IPS DF 19.7 (cell line): Measurements from ENCODE around the gene SLC22A23.

ENCODE experiments used
- DNase-seq: peaks from one replicate; pipeline ENCODE4 v3.0.0-alpha.2; 2013; ENCODE audit warnings: low read depth, low spot score

The SLC22A23 gene

GRCh38 chr6:3318821-3319540, 137.9 kb downstream of the SLC22A23 start:
- no peak for DNase-seq

DNA sequence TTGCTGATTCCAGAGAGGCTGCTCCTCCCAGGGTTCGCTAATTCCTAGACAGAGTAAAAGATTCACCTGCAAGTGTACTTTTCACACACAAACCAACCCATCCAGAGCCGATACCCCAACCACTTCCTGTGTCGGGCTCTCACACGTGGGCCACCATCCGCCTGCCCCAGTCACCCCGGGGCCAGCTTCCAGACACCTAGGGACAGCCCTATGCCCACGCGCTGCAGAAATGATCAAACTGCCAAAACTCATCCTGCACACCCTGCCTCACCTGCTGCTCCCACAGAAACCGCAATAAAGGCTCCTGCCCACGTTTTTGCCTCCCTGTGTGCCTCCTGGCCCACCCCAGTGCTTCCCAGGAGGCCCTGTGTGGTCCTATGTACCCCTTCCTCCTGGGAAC, 138.6 kb downstream of the SLC22A23 start:
- DNase-seq = no peak

- no peak for DNase-seq
Measured at GRCh38 chr6:3317741-3318211, 139.1 kb downstream of the SLC22A23 start.

GRCh38 chr6:3316818-3317217, 140.0 kb downstream of the SLC22A23 start:
- DNase-seq = no peak

DNA sequence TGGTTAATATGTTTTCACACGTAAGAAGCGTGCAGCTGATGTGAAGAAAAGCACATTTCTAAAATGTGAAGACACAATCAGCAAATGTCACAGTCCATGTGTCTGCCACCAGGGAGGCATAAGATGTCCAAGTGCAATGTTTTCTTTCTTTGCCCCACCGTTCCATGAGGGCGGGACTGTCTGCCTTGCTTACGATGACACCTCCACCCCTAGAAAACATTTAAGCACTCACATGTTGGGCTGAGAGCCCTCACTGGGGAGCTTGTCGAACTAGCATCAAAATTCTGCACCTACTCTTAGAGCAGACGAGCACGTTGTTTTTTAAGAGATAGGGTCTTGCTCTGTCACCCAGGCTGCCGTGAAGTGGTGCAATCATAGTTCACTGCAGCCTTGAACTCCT, 140.5 kb downstream of the SLC22A23 start:
- DNase-seq = no peak

- no peak for DNase-seq
Measured at GRCh38 chr6:3315841-3316240, 141.0 kb downstream of the SLC22A23 start.

GRCh38 chr6:3314621-3315467, 142.0 kb downstream of the SLC22A23 start:
- DNase-seq = no peak

GRCh38 chr6:3314176-3314575, 142.7 kb downstream of the SLC22A23 start:
- DNase-seq = no peak

GRCh38 chr6:3312604-3313231, 144.1 kb downstream of the SLC22A23 start:
- no peak for DNase-seq

DNA sequence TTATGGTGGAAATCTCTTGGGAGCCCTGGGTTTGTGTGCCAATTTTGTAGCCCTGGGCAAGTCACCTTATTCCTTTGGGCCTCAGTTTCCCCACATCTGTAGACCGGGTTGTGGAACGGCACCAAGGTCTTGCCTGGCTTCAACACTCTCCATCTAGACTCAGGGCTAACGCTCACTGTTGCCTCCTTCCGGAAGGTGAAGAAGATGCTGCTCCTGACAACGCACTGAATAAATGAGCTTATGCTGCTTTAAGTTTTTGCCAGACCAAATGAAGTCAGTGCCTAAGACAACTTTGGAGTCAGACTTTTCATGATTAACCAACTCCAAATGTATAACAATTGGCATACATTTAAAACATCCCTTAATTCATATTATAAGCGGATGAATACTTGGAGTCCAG, 145.0 kb downstream of the SLC22A23 start:
- DNase-seq = no peak

DNA sequence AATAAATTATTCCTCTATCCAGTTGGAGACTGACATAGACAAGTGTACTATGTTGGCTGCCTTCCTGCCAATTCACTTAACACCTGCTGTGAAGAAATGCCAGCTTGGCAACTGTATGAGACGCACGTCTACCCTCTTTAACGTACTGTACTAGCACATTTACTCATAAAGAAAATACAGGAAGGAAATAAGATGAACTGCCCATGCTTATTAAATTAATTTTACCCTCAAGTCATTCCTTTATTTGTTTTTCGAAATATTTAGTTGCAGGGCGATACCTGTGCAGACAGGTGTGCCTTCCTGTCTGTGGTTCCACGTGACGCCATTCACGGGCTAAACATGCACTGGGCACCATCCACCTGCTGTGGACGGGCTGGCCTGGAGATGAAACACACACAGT, 146.1 kb downstream of the SLC22A23 start:
- DNase-seq = no peak

DNA sequence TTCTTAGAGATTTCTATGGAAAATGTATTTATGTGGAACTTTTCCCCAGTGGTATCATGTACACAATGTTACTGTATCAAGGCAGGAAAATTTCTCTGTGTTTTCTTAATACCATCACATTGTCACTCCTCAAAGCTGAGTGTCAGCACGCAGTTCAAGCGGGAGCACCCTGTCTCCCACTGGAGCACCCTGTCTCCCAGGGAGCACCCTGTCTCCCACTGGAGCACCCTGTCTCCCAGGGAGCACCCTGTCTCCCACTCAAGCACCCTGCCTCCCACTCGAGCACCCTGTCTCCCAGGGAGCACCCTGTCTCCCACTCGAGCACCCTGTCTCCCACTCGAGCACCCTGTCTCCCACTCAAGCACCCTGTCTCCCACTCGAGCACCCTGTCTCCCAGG, 146.8 kb downstream of the SLC22A23 start:
- DNase-seq = no peak

DNA sequence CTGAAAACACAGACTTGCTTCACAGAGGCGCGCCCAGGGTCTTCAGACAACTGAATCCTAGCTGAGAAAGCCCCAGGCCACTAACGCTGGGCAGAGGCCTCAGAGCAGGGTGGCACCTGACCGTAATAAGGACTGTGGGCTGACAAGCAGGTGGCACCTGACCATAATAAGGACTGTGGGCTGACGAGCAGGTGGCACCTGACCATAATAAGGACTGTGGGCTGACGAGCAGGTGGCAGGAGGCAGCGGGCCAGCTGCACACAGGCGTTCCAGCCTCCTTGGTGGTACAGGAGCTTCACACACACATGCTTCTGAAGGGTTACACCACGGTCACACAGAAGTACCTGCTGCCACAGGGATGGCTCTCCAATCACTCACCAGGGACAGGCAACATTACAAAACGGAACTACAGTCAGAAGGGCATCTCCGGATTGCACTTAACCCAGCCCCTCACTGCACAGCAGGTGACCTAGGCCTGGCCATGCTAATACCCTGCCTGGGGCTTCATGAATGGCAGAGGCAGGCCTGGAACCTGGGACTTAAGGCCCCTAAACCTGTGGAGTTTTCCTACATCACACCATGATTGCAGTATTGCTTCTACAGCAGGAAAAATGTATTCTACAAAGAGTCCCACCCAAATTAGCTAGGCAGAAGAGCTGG, 147.3 kb downstream of the SLC22A23 start:
- no peak for DNase-seq

DNA sequence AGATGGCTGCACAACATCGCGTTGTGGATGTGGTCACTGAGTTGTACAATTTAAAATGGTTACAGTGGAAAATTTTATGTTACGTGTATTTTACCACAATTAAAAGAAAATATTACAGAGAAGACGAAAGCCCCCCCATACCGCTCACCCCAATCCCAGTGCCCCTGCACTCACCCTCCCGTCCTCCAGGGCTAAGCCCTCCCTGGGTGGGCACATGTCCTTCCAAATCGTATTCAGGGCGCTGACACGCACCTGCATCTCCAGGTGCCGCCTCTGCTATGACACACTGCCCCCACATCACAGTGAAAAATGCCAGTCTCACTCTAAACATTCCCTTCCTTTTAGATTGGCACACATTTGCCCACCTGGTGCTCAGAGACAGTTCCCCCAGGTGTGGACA, 148.7 kb downstream of the SLC22A23 start:
- DNase-seq = no peak

- DNase-seq = no peak
Measured at GRCh38 chr6:3307436-3307835, 149.4 kb downstream of the SLC22A23 start.

DNA sequence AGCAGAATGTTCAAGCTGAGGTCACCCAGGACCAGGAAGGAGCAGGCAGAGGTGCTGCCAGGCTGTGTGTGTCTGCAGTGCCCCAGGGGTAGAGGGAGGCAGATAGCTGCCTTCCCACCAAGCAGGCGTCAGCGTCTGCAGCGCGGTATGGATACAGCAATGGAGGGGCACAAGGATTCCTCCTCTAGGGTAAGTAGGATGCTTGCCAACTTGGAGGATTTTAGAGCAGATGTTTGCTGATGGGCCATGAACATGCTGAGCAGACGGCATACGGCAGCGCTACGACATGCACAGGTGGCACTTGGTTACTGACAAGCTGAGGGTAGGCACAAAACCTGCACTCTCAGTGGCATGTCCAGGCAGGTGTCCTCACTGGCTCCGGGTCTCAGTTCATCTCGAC, 150.0 kb downstream of the SLC22A23 start:
- DNase-seq = no peak

- no peak for DNase-seq
Measured at GRCh38 chr6:3305831-3306230, 151.0 kb downstream of the SLC22A23 start.

DNA sequence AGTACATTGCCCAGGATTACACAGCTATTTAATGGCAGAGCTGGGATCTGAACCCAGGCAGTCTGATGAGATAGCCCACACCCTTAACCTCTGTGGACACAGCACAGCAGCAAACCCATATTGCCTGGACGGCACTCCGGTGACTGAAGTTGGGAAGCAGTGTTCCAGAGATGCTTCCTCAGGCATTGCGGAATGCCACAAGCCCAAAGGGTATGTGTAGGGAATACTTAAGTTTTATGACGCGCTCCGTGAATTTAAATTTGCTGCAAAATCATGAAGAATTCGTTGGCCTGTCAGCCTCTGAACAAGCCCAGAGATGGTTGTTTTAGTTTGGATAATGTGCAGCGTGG, 151.7 kb downstream of the SLC22A23 start:
- DNase-seq = no peak

DNA sequence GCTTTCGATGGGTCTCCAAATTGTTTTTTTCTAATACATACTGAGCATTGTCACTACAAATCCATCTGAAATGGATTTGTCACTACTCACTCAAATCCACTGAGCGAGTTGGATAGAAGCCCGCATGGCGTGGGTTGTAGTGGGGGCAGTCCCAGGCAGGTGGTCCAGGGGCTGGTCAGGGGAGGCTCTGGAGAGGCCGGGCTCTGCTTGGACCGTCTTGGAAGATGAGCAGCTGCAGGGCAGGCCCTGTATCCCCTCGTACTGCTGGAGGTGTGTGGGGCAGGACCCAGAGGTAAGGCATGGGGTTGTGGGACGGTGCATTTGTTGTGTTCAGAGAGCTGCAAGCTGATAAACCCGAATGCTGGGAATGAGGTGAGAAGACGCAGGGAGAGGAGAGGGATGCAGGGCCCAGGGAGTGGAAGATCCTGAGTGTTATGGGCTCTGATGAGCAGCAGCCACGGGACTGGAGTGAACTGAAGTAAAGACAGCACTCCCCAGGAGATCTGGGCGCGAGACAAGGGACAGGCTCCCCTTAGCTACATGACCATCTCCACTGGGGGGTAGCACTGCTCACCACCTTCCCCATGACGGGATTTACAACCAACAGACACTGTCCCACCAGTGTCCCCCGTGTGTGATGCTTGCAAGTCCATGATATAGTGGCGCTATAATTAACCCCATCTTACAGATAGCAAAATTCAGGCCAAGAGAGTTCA, 152.2 kb downstream of the SLC22A23 start:
- no peak for DNase-seq

DNA sequence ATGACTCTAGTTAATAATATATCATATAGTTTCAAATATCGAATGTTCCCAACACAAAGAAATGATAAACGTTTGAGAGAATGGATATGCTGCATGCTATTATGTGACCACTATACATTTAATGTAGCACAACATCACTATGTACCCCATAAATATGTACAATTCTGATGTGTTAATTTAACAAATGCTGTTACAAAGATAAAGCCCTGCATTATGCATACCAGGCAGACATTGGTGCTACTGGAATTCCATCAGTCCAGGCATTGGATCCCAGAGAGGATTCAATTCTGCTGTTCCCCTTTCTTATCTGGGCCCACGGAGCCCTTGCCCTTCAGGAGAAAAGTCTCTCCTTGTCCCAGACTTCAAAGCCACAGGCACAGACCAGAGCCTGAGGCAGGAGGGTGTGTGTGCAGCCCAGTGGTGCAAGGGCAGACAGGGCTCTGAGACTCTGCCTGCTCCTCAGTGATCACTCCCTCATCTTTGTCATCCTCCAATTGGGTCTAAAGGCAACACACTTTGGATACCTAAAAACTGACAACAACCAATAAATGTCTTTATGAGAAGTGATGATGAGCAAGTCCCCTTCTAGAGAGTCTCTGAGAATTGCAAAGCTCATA, 152.9 kb downstream of the SLC22A23 start:
- no peak for DNase-seq

- DNase-seq = no peak
Measured at GRCh38 chr6:3301506-3301905, 155.3 kb downstream of the SLC22A23 start.
